GM12874 (cell line): Measurements from ENCODE around the gene ZNF469.

Source experiments
- CTCF ChIP-seq: IDR thresholded peaks from 2 replicates; pipeline ENCODE4 v1.5.1; 2011; ENCODE audit warnings: low read depth, mild to moderate bottlenecking, control low read depth, low read length, moderate library complexity; ENCODE audit not compliant: insufficient read depth

The ZNF469 gene

GRCh38 chr16:88407042-88407420, 24.3 kb downstream of the ZNF469 start:
- TF ChIP-seq CTCF: no peak

GRCh38 chr16:88407807-88408206, 25.0 kb downstream of the ZNF469 start:
- no peak for TF ChIP-seq CTCF

- TF ChIP-seq CTCF: no peak
Measured at GRCh38 chr16:88408561-88409142, 25.9 kb downstream of the ZNF469 start.

- TF ChIP-seq CTCF: no peak
Measured at GRCh38 chr16:88409296-88410065, 26.7 kb downstream of the ZNF469 start.

- TF ChIP-seq CTCF: no peak
Measured at GRCh38 chr16:88411951-88412576, 29.3 kb downstream of the ZNF469 start.

GRCh38 chr16:88412766-88413165, 30.0 kb downstream of the ZNF469 start:
- no peak for TF ChIP-seq CTCF

- TF ChIP-seq CTCF: no peak
Measured at GRCh38 chr16:88413231-88413630, 30.5 kb downstream of the ZNF469 start.
